Vagina (tissue), 2 donors: ENCODE results near the gene INTS1. TPM values are rescaled to one million over a fixed set of nuclear protein-coding genes. Genes with fewer than 3 reads are reported as not detected.

ENCODE experiments used
- DNase-seq, 2 donors: peaks; one replicate each; pipeline ENCODE4 v3.0.0-alpha.2; 2017; ENCODE audit errors: extremely low spot score in 2 of 2
- H3K27ac ChIP-seq: fragments of 200-600 bp; sonication (generic); one replicate; pipeline ENCODE4 v1.5.1; 2019
- H3K27me3 ChIP-seq: fragments of 200-600 bp; sonication (generic); one replicate; pipeline ENCODE4 v1.5.1; 2019
- H3K36me3 ChIP-seq, 2 donors: fragments of 200-600 bp; sonication (generic); one replicate each; pipeline ENCODE4 v1.5.1; 2017 to 2019
- H3K4me1 ChIP-seq: fragments of 200-600 bp; sonication (generic); one replicate; pipeline ENCODE4 v1.5.1; 2019
- H3K4me3 ChIP-seq, 2 donors: fragments of 200-600 bp; sonication (generic); 1 replicate in 1 of 2; 2 replicates in 1 of 2; pipeline ENCODE4 v1.5.1; 2016 to 2019
- H3K9me3 ChIP-seq: fragments of 200-600 bp; sonication (generic); one replicate; pipeline ENCODE4 v1.5.1; 2019
- CTCF ChIP-seq, 3 experiments: fragments of 450-650 bp in 2 of 3; fragments of 200-600 bp in 1 of 3; sonication (generic) in 1 of 3; IDR thresholded peaks; one replicate each; pipeline ENCODE4 v1.5.1; 2017 to 2019; ENCODE audit warnings: antibody characterized with exemption in 3 of 3, mild to moderate bottlenecking in 2 of 3, moderate library complexity in 2 of 3
- POLR2A ChIP-seq, 2 donors: fragments of 450-650 bp; IDR thresholded peaks; one replicate each; pipeline ENCODE4 v1.6.1; 2017; ENCODE audit warnings: antibody characterized with exemption in 2 of 2, mild to moderate bottlenecking in 2 of 2, moderate library complexity in 2 of 2
- POLR2AphosphoS5 ChIP-seq, 2 donors: sonication (generic); formaldehyde crosslinking; IDR thresholded peaks; one replicate each; pipeline ENCODE4 v1.9.0; 2017; ENCODE audit warnings: antibody characterized with exemption in 2 of 2, mild to moderate bottlenecking in 2 of 2, low read depth in 1 of 2; ENCODE audit not compliant: insufficient read depth in 1 of 2
- intact Hi-C: fragments of 100-400 bp; cut with DNase I; formaldehyde crosslinking; loops from one replicate; pipeline ENCODE4 v1.15.1; 2023
- total RNA-seq: library from RNA; depleted of rRNA; stranded (reverse); fragments of >200 nt; gene quantifications from one replicate; pipeline ENCODE4 v1.2.3, GENCODE V29; 2016

Gene INTS1
- total RNA-seq, 1 donor from 2014 or later, result 67.3 TPM

GRCh38 chr7:1493571-1493970 lies 10.6 kb downstream of the INTS1 start:
- H3K4me3 ChIP-seq, result no peak overlapping the region
- no peak for TF ChIP-seq CTCF (IDR thresholded peaks at IDR 0.05)
- no peak for TF ChIP-seq POLR2AphosphoS5 (IDR thresholded peaks at IDR 0.05; ENCODE audit: insufficient read depth in 1 of 2, low read depth in 1 of 2)
- intact Hi-C loops, result no loop called here

GRCh38 chr7:1493129-1493528 lies 11.1 kb downstream of the INTS1 start:
- no peaks in the 10 kb centered on the region for H3K9me3 ChIP-seq
- no peak for DNase-seq
- H3K36me3 ChIP-seq, result peaks cover 0 to 65% of the 10 kb centered on the region in 2 donors
- intact Hi-C loops, result no loop called here
- H3K4me1 ChIP-seq, result no peaks in the 10 kb centered on the region
- TF ChIP-seq POLR2A (IDR thresholded peaks at IDR 0.05), result no peak
- TF ChIP-seq POLR2AphosphoS5 (IDR thresholded peaks at IDR 0.05; ENCODE audit: insufficient read depth in 1 of 2, low read depth in 1 of 2), result no peak
- no peak for TF ChIP-seq CTCF (IDR thresholded peaks at IDR 0.05)
- H3K4me3 ChIP-seq, result no peak overlapping the region
- H3K27ac ChIP-seq, result no peak overlapping the region
- H3K27me3 ChIP-seq, result no peaks in the 10 kb centered on the region

More at GRCh38 chr7:1493571-1493970, 10.6 kb downstream of the INTS1 start:
- no peak for DNase-seq
- peaks cover under 1 to 61% of the 10 kb centered on the region in 2 donors for H3K36me3 ChIP-seq
- no peaks in the 10 kb centered on the region for H3K27me3 ChIP-seq
- H3K9me3 ChIP-seq, result no peaks in the 10 kb centered on the region
- no peak overlapping the region for H3K27ac ChIP-seq
- H3K4me1 ChIP-seq, result no peaks in the 10 kb centered on the region

- H3K4me1 ChIP-seq, result no peaks in the 10 kb centered on the region
These were observed 11.5 kb downstream of the INTS1 start for GRCh38 chr7:1492640-1493039.

GRCh38 chr7:1492221-1492620 lies 12.0 kb downstream of the INTS1 start:
- intact Hi-C loops, result no loop called here
- DNase-seq, result no peak
- no peak for TF ChIP-seq POLR2AphosphoS5 (IDR thresholded peaks at IDR 0.05; ENCODE audit: insufficient read depth in 1 of 2, low read depth in 1 of 2)
- no peak for TF ChIP-seq CTCF (IDR thresholded peaks at IDR 0.05)
- no peak for TF ChIP-seq POLR2A (IDR thresholded peaks at IDR 0.05)
- Histone ChIP-seq H3K4me1 (no peaks in the 10 kb centered on the region), H3K27ac (no peak overlapping the region), H3K9me3 (no peaks in the 10 kb centered on the region), H3K4me3 (no peak overlapping the region), H3K36me3 (peaks cover 0 to 68% of the 10 kb centered on the region in 2 donors), H3K27me3 (no peaks in the 10 kb centered on the region)

More at GRCh38 chr7:1492640-1493039, 11.5 kb downstream of the INTS1 start:
- no peaks in the 10 kb centered on the region for H3K9me3 ChIP-seq
- no peak for TF ChIP-seq POLR2A (IDR thresholded peaks at IDR 0.05)
- TF ChIP-seq POLR2AphosphoS5 (IDR thresholded peaks at IDR 0.05; ENCODE audit: insufficient read depth in 1 of 2, low read depth in 1 of 2), result no peak
- TF ChIP-seq CTCF (IDR thresholded peaks at IDR 0.05), result no peak
- no peak overlapping the region for H3K27ac ChIP-seq
- peaks cover 0 to 68% of the 10 kb centered on the region in 2 donors for H3K36me3 ChIP-seq
- no peak for DNase-seq
- no peaks in the 10 kb centered on the region for H3K27me3 ChIP-seq
- intact Hi-C loops, result no loop called here
- no peak overlapping the region for H3K4me3 ChIP-seq

- H3K27ac ChIP-seq, result no peak overlapping the region
- no peak for TF ChIP-seq POLR2AphosphoS5 (IDR thresholded peaks at IDR 0.05; ENCODE audit: insufficient read depth in 1 of 2, low read depth in 1 of 2)
- no peak for TF ChIP-seq CTCF (IDR thresholded peaks at IDR 0.05)
- TF ChIP-seq POLR2A (IDR thresholded peaks at IDR 0.05), result no peak
- H3K27me3 ChIP-seq, result no peaks in the 10 kb centered on the region
- no peak overlapping the region for H3K4me3 ChIP-seq
- H3K4me1 ChIP-seq, result no peaks in the 10 kb centered on the region
- no peaks in the 10 kb centered on the region for H3K9me3 ChIP-seq
- intact Hi-C loops, result no loop called here
- no peak for DNase-seq
- peaks cover 0 to 70% of the 10 kb centered on the region in 2 donors for H3K36me3 ChIP-seq
These were observed 13.4 kb downstream of the INTS1 start for GRCh38 chr7:1490837-1491236.
